Right lobe of liver (tissue), 4 donors: ENCODE measurements around the gene PTPRD.

Experiments used
- POLR2A ChIP-seq: fragments of 450-650 bp; IDR thresholded peaks from one replicate; pipeline ENCODE4 v1.6.1; 2017; ENCODE audit warnings: antibody characterized with exemption, mild to moderate bottlenecking
- TF ChIP-seq, protein P1 (sequence below), 4 donors: fragments of 200-600 bp in 3 of 4; fragments of 450-650 bp in 1 of 4; IDR thresholded peaks; one replicate each; pipeline versions ENCODE4 v1.5.1 to v1.8.0; 2016 to 2022; ENCODE audit warnings: antibody characterized with exemption in 4 of 4, mild to moderate bottlenecking in 2 of 4
- donor health status: DM: no; HTN: no; CAD: no.
- donor health status: DM: no; HTN: no; CAD: no.
- donor health status: DM: no; HTN: yes; CAD: no.

GRCh38 chr9:9284201-9284600 lies 1328.6 kb downstream of the PTPRD start:
- no peak for TF ChIP-seq POLR2A
- TF ChIP-seq, protein P1, sequence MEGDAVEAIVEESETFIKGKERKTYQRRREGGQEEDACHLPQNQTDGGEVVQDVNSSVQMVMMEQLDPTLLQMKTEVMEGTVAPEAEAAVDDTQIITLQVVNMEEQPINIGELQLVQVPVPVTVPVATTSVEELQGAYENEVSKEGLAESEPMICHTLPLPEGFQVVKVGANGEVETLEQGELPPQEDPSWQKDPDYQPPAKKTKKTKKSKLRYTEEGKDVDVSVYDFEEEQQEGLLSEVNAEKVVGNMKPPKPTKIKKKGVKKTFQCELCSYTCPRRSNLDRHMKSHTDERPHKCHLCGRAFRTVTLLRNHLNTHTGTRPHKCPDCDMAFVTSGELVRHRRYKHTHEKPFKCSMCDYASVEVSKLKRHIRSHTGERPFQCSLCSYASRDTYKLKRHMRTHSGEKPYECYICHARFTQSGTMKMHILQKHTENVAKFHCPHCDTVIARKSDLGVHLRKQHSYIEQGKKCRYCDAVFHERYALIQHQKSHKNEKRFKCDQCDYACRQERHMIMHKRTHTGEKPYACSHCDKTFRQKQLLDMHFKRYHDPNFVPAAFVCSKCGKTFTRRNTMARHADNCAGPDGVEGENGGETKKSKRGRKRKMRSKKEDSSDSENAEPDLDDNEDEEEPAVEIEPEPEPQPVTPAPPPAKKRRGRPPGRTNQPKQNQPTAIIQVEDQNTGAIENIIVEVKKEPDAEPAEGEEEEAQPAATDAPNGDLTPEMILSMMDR (IDR thresholded peaks at IDR 0.05), result no peak
